HCT116 (cell line): ENCODE results near the gene HMGB2. TPM values are rescaled to one million over a fixed set of nuclear protein-coding genes. Genes with fewer than 3 reads are reported as not detected.

ENCODE experiments used
- ATAC-seq: fragments of 200-7000 bp; cut with Tn5 transposase; 2 replicates; pipeline ENCODE4 v1.9.1; 2020; ENCODE audit warnings: mild to moderate bottlenecking, moderate library complexity
- BruUV-seq: library from RNA; stranded (reverse); fragments of 400-500 nt; replicated peaks from 2 replicates; lab custom pipeline; 2021; lab: Mats Ljungman, UMichigan
- CTCF ChIA-PET: fragments of 300-600 bp; sonication (Branson Sonifier 250); formaldehyde crosslinking; loops from one replicate; lab custom pipeline; 2021; ENCODE audit warnings: antibody characterized with exemption; lab: Charles Lee
- POLR2A ChIA-PET: fragments of 300-600, 350-600 bp; sonication (Branson Sonifier 250); formaldehyde crosslinking; loops from one replicate; lab custom pipeline; 2021; ENCODE audit warnings: antibody characterized with exemption; lab: Charles Lee
- RAD21 ChIA-PET, 2 experiments: fragments of 300-600 bp; sonication (Branson Sonifier 250); formaldehyde crosslinking; loops; one replicate each; lab custom pipeline; 2023; ENCODE audit warnings: low total read pairs in 2 of 2; ENCODE audit not compliant: uncharacterized antibody in 2 of 2, unreplicated experiment in 2 of 2, low non-redundant PET in 1 of 2; lab: Charles Lee
- DNase-seq: peaks from one replicate; pipeline ENCODE4 v3.0.0-alpha.2; 2010; ENCODE audit warnings: low read depth, low spot score
- H2AFZ ChIP-seq: fragments of 200-600 bp; shearing (Covaris generic), sonication (generic); 2 replicates; pipeline ENCODE4 v1.6.1; 2017; ENCODE audit warnings: low read depth, mixed run types, mixed read lengths, antibody characterized with exemption, low read length; ENCODE audit not compliant: poor library complexity, severe bottlenecking
- H3K27ac ChIP-seq: 2 replicates; pipeline ENCODE4 v1.5.1; 2012; ENCODE audit warnings: low read depth, low read length
- H3K27me3 ChIP-seq: fragments of 200-600 bp; sonication (generic); 2 replicates; pipeline ENCODE4 v1.6.1; 2016; ENCODE audit warnings: mixed run types, low read length, mixed read lengths; ENCODE audit not compliant: insufficient read depth
- H3K36me3 ChIP-seq, 2 experiments: fragments of 200-500 bp in 1 of 2; fragments of 200-600 bp in 1 of 2; sonication (Bioruptor generic) in 1 of 2; sonication (generic) in 1 of 2; 2 replicates each; pipeline versions ENCODE4 v1.5.1 to v1.6.1; 2014 to 2016; ENCODE audit warnings: low read length in 2 of 2, inconsistent platforms in 1 of 2, mixed read lengths in 1 of 2, mixed run types in 1 of 2; ENCODE audit not compliant: insufficient read depth in 2 of 2, control insufficient read depth in 1 of 2
- H3K4me1 ChIP-seq, 2 experiments: fragments of 200-600 bp in 1 of 2; sonication (generic) in 1 of 2; 2 replicates each; pipeline versions ENCODE4 v1.5.1 to v1.6.1; 2012 to 2017; ENCODE audit warnings: low read length in 2 of 2, inconsistent platforms in 1 of 2, mild to moderate bottlenecking in 1 of 2, mixed read lengths in 1 of 2, mixed run types in 1 of 2, moderate library complexity in 1 of 2; ENCODE audit not compliant: insufficient read depth in 2 of 2, control insufficient read depth in 1 of 2
- H3K4me2 ChIP-seq: fragments of 200-600 bp; sonication (generic); 2 replicates; pipeline ENCODE4 v1.6.1; 2017; ENCODE audit warnings: mixed run types, low read length, mixed read lengths
- H3K4me3 ChIP-seq, 2 experiments: fragments of 200-600 bp in 1 of 2; sonication (generic) in 1 of 2; replicated peaks in 1 of 2; 2 replicates each; pipeline ENCODE4 v1.5.1; 2011 to 2016; ENCODE audit warnings: low read length in 2 of 2, control low read depth in 1 of 2, low read depth in 1 of 2, mild to moderate bottlenecking in 1 of 2, mixed read lengths in 1 of 2, mixed run types in 1 of 2
- H3K79me2 ChIP-seq: fragments of 200-600 bp; sonication (generic); 2 replicates; pipeline ENCODE4 v1.6.1; 2017; ENCODE audit warnings: mild to moderate bottlenecking, mixed run types, low read length, moderate library complexity, mixed read lengths; ENCODE audit not compliant: insufficient read depth
- H3K9ac ChIP-seq: fragments of 200-600 bp; sonication (generic); 2 replicates; pipeline ENCODE4 v1.6.1; 2016; ENCODE audit warnings: low read length, mixed read lengths
- H3K9me2 ChIP-seq: fragments of 200-600 bp; sonication (generic), shearing (Covaris generic); 2 replicates; pipeline ENCODE4 v1.6.1; 2017; ENCODE audit warnings: mixed run types, mild to moderate bottlenecking, moderate library complexity; ENCODE audit not compliant: insufficient read depth
- H3K9me3 ChIP-seq, 2 experiments: fragments of 200-500 bp in 1 of 2; fragments of 200-600 bp in 1 of 2; sonication (Bioruptor generic) in 1 of 2; sonication (generic) in 1 of 2; 2 replicates each; pipeline ENCODE4 v1.6.1; 2014 to 2017; ENCODE audit warnings: low read length in 2 of 2, mixed read lengths in 2 of 2, inconsistent platforms in 1 of 2, low read depth in 1 of 2, mild to moderate bottlenecking in 1 of 2, mixed run types in 1 of 2, moderate library complexity in 1 of 2; ENCODE audit not compliant: control insufficient read depth in 1 of 2, insufficient read depth in 1 of 2
- H4K20me1 ChIP-seq: fragments of 200-600 bp; sonication (generic), shearing (Covaris generic); 2 replicates; pipeline ENCODE4 v1.6.1; 2017; ENCODE audit warnings: mixed run types, mild to moderate bottlenecking, moderate library complexity; ENCODE audit not compliant: insufficient read depth
- CBX3 ChIP-seq: IDR thresholded peaks from 2 replicates; pipeline ENCODE4 v1.6.1; 2012; ENCODE audit warnings: low read depth
- CEBPB ChIP-seq: IDR thresholded peaks from 2 replicates; pipeline ENCODE4 v1.6.1; 2012; ENCODE audit warnings: low read depth
- ELF1 ChIP-seq: IDR thresholded peaks from 2 replicates; pipeline ENCODE4 v1.6.1; 2012; ENCODE audit warnings: low read depth, borderline replicate concordance
- EZH2 ChIP-seq: fragments of 200-600 bp; sonication (generic); IDR thresholded peaks from 2 replicates; pipeline ENCODE4 v1.6.1; 2017; ENCODE audit warnings: antibody characterized with exemption, mixed run types
- EZH2phosphoT487 ChIP-seq: fragments of 200-600 bp; IDR thresholded peaks from 2 replicates; pipeline ENCODE4 v1.6.1; 2018; ENCODE audit warnings: antibody characterized with exemption, borderline replicate concordance
- JUND ChIP-seq: IDR thresholded peaks from 2 replicates; pipeline ENCODE4 v1.6.1; 2012
- POLR2A ChIP-seq: IDR thresholded peaks from 2 replicates; pipeline ENCODE4 v1.7.0; 2011; ENCODE audit warnings: borderline replicate concordance; ENCODE audit not compliant: insufficient read depth, insufficient read length; ENCODE audit errors: extremely low read depth
- RAD21 ChIP-seq: IDR thresholded peaks from 2 replicates; pipeline ENCODE4 v1.6.1; 2012; ENCODE audit warnings: low read depth, mild to moderate bottlenecking
- SRF ChIP-seq: IDR thresholded peaks from 2 replicates; pipeline ENCODE4 v1.6.1; 2012; ENCODE audit warnings: low read depth
- intact Hi-C: fragments of 100-400 bp; cut with micrococcal nuclease; formaldehyde crosslinking; loops from 2 replicates; pipeline ENCODE4 v1.10.0; 2022
- total RNA-seq: library from RNA; stranded (reverse); gene quantifications from one replicate; pipeline ENCODE4 v1.2.1, GENCODE V29; 2021; ENCODE audit not compliant: unreplicated experiment

HMGB2 gene
- total RNA-seq, 1 experiment from 2014 or later, result 388 TPM

DNA sequence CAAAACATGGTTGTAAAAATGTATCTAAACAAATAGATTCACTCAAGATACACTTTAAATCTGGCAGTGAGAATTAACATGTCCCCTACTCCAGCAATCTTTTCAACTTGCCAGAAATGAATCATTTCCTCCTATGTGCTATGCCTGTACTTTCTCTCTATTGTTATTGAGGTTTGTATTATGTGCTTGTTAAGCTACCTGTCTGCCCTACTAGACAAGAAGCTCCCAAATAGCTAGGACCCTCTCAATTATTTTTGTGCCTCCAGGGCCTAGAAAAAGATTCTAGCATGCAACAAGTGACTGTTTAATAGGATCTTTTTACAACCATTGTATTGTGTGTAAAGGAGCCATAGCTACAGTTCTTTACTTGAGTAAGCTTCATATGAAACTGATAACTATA, 33.1 kb upstream of the HMGB2 start:
- no peak overlapping the region for H3K4me2 ChIP-seq
- H3K9me2 ChIP-seq, result no peaks in the 10 kb centered on the region
- H3K9ac ChIP-seq, result no peak overlapping the region
- H3K36me3 ChIP-seq, result no peaks in the 10 kb centered on the region
- H3K27ac ChIP-seq, result no peak overlapping the region
- no peak overlapping the region for H2AFZ ChIP-seq
- DNase-seq (no peak), ATAC-seq (no peak)
- H4K20me1 ChIP-seq, result no peaks in the 10 kb centered on the region
- no peaks in the 10 kb centered on the region for H3K27me3 ChIP-seq
- no TSS peak for BruUV-seq
- intact Hi-C loops, result no loop called here
- H3K9me3 ChIP-seq, result no peaks in the 10 kb centered on the region
- RAD21 ChIA-PET, result no interaction called here
- TF ChIP-seq CEBPB, result no peak
- TF ChIP-seq CBX3, result no peak
- no peak for TF ChIP-seq ELF1
- no peak for TF ChIP-seq RAD21
- TF ChIP-seq POLR2A, result no peak
- TF ChIP-seq JUND, result no peak
- H3K4me3 ChIP-seq, result no peak overlapping the region
- no peaks in the 10 kb centered on the region for H3K79me2 ChIP-seq
- CTCF ChIA-PET, result no interaction called here
- peaks cover 0 to 15% of the 10 kb centered on the region in 2 experiments; a peak in 2 of 4 replicates for H3K4me1 ChIP-seq
- POLR2A ChIA-PET, result interaction anchor here (0.8 kb wide), 1 partner anchor 34 kb away, joined by 3 read pairs; no protein-coding TSS in a partner anchor

DNA sequence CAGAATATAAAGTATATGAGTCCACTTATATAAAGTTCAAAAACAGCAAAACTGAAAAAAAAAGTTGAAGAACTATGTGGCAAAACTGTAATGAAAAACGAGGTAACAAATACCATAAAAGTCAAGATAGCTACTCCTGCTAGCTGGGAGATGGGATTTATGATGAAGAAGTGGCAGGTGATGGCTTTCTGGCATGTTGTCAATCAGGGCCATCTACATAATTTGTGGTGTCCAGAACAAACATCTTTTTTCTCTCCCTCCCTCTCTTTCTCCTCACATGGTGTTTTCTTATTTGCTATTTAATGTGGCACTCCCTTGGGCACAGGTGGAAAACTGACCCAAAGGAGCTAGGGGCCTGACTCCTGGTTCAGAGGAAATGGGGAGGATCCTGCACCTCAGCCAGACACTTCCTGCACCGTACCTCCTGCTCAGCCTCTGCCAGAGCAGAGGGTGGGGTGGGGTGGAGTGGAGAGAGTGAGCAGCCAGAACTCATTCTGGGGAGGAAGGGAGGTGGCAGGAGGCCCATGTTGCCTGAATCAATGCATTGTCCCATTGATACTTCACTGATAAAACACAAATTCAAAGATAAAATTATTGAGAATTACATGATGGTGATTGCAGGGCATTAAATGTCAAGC, 31.3 kb upstream of the HMGB2 start:
- Histone ChIP-seq H3K9ac (no peak overlapping the region), H3K9me2 (no peaks in the 10 kb centered on the region), H3K4me3 (no peak overlapping the region), H3K36me3 (no peaks in the 10 kb centered on the region), H3K4me1 (peaks cover 0 to 10% of the 10 kb centered on the region in 2 experiments; a peak in 1 of 4 replicates), H3K27me3 (no peaks in the 10 kb centered on the region), H4K20me1 (no peaks in the 10 kb centered on the region), H3K27ac (no peak overlapping the region), H3K79me2 (no peaks in the 10 kb centered on the region), H3K4me2 (no peak overlapping the region), H3K9me3 (no peaks in the 10 kb centered on the region), H2AFZ (no peak overlapping the region)
- RAD21 ChIA-PET, result no interaction called here
- intact Hi-C loops, result no loop called here
- CTCF ChIA-PET, result no interaction called here
- no TSS peak for BruUV-seq
- POLR2A ChIA-PET, result no interaction called here
- no peak for ATAC-seq
- TF ChIP-seq EZH2phosphoT487 (no peak), EZH2 (no peak), CEBPB (no peak), SRF (no peak)
- no peak for DNase-seq
